Transverse colon (tissue), 4 donors: Measurements from ENCODE around the gene MTNR1A.

Experiments used
- EP300 ChIP-seq: sonication (generic); formaldehyde crosslinking; IDR thresholded peaks from one replicate; pipeline ENCODE4 v1.6.1; 2017; ENCODE audit warnings: antibody characterized with exemption, low read depth
- POLR2A ChIP-seq: fragments of 450-650 bp; IDR thresholded peaks from one replicate; pipeline ENCODE4 v1.6.1; 2016; ENCODE audit warnings: antibody characterized with exemption, mild to moderate bottlenecking, moderate library complexity
- POLR2AphosphoS5 ChIP-seq, 3 donors: sonication (generic); formaldehyde crosslinking; IDR thresholded peaks; one replicate each; pipeline ENCODE4 v1.6.1; 2016; ENCODE audit warnings: antibody characterized with exemption in 3 of 3
- TF ChIP-seq, protein P1 (sequence below), 5 experiments: fragments of 200-600 bp in 3 of 5; fragments of 450-650 bp in 2 of 5; sonication (generic) in 3 of 5; IDR thresholded peaks; 1 replicate in 2 of 5; 2 replicates in 3 of 5; pipeline ENCODE4 v1.5.1; 2016 to 2017; ENCODE audit warnings: antibody characterized with exemption in 5 of 5, inconsistent platforms in 3 of 5, mild to moderate bottlenecking in 2 of 5, moderate library complexity in 1 of 5

DNA sequence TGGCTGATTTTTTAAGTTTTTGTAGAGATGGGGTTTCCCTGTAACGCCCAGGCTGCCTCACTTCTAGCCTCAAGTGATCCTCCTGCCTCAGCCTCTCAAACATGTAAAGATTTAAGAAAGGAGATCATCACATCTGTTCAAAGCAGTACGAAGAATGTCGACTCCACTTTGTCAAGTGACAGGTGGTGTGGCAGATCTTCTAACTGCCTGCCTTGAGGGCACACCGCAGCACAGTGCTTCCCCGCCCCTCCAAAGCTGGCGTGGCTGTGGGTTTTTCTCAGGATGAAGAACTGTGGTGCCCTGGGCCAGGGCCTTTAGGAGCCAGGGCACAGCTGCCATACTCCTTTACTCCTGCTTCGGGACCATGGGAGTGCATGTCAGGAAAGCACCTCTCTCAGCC lies 43.3 kb upstream of the MTNR1A start:
- TF ChIP-seq, protein P1, sequence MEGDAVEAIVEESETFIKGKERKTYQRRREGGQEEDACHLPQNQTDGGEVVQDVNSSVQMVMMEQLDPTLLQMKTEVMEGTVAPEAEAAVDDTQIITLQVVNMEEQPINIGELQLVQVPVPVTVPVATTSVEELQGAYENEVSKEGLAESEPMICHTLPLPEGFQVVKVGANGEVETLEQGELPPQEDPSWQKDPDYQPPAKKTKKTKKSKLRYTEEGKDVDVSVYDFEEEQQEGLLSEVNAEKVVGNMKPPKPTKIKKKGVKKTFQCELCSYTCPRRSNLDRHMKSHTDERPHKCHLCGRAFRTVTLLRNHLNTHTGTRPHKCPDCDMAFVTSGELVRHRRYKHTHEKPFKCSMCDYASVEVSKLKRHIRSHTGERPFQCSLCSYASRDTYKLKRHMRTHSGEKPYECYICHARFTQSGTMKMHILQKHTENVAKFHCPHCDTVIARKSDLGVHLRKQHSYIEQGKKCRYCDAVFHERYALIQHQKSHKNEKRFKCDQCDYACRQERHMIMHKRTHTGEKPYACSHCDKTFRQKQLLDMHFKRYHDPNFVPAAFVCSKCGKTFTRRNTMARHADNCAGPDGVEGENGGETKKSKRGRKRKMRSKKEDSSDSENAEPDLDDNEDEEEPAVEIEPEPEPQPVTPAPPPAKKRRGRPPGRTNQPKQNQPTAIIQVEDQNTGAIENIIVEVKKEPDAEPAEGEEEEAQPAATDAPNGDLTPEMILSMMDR (IDR thresholded peaks at IDR 0.05), result no peak
- TF ChIP-seq POLR2A (no peak), EP300 (no peak), POLR2AphosphoS5 (IDR thresholded peaks at IDR 0.05) (no peak)
